GM12892 (cell line): ENCODE measurements around the gene TAGLN2.

ENCODE experiments used
- DNase-seq: peaks from one replicate; pipeline ENCODE4 v3.0.0; 2011; ENCODE audit not compliant: insufficient read length
- FAIRE-seq: peaks from 2 replicates; lab custom pipeline; 2011; peaks lifted over from hg19 to GRCh38; lab: Jason Lieb, UNC
- POLR2A ChIP-seq: IDR thresholded peaks from 2 replicates; pipeline ENCODE4 v1.6.1; 2011; ENCODE audit warnings: low read depth, low read length, control low read depth
- POLR2AphosphoS5 ChIP-seq: IDR thresholded peaks from 2 replicates; pipeline ENCODE4 v1.6.1; 2011; ENCODE audit warnings: low read depth, low read length, control low read depth
- TAF1 ChIP-seq: IDR thresholded peaks from 2 replicates; pipeline ENCODE4 v1.6.1; 2011; ENCODE audit warnings: low read depth, mild to moderate bottlenecking, control low read depth, low read length, borderline replicate concordance

TAGLN2 gene

GRCh38 chr1:159872891-159873290 lies 52.4 kb downstream of the TAGLN2 start:
- no peak for FAIRE-seq
- no peak for TF ChIP-seq TAF1
- TF ChIP-seq POLR2AphosphoS5, result no peak
- no peak for TF ChIP-seq POLR2A

GRCh38 chr1:159870704-159871103 lies 54.6 kb downstream of the TAGLN2 start:
- TF ChIP-seq POLR2AphosphoS5 (no peak), POLR2A (no peak)
- FAIRE-seq (no peak), DNase-seq (no peak)

More at GRCh38 chr1:159872891-159873290, 52.4 kb downstream of the TAGLN2 start:
- DNase-seq, result no peak

- TF ChIP-seq POLR2AphosphoS5 (no peak), TAF1 (no peak), POLR2A (no peak)
- no peak for DNase-seq
- no peak for FAIRE-seq
Measured at GRCh38 chr1:159869607-159870006, 55.7 kb downstream of the TAGLN2 start.

- TF ChIP-seq POLR2AphosphoS5 (no peak), POLR2A (no peak), TAF1 (no peak)
- FAIRE-seq (no peak), DNase-seq (no peak)
Measured at GRCh38 chr1:159869173-159869572, 56.1 kb downstream of the TAGLN2 start.

- DNase-seq, result no peak
- FAIRE-seq, result no peak
- TF ChIP-seq TAF1, result no peak
- TF ChIP-seq POLR2A, result no peak
- TF ChIP-seq POLR2AphosphoS5, result no peak
Measured at GRCh38 chr1:159868766-159869165, 56.5 kb downstream of the TAGLN2 start.
